Activated CD4-positive, alpha-beta T cell treated with anti-CD3 and anti-CD28 coated beads, Interleukin-2, amount 50 U/mL, for 48 hours (primary cell): ENCODE measurements around the gene CHCHD4.
A peak's percentile ranks its signal among the peaks of the same experiment; 100 is the strongest.

ENCODE experiments used
- DNase-seq, 2 experiments: peaks; one replicate each; pipeline ENCODE4 v3.0.0-alpha.2; 2020

CHCHD4 gene

DNA sequence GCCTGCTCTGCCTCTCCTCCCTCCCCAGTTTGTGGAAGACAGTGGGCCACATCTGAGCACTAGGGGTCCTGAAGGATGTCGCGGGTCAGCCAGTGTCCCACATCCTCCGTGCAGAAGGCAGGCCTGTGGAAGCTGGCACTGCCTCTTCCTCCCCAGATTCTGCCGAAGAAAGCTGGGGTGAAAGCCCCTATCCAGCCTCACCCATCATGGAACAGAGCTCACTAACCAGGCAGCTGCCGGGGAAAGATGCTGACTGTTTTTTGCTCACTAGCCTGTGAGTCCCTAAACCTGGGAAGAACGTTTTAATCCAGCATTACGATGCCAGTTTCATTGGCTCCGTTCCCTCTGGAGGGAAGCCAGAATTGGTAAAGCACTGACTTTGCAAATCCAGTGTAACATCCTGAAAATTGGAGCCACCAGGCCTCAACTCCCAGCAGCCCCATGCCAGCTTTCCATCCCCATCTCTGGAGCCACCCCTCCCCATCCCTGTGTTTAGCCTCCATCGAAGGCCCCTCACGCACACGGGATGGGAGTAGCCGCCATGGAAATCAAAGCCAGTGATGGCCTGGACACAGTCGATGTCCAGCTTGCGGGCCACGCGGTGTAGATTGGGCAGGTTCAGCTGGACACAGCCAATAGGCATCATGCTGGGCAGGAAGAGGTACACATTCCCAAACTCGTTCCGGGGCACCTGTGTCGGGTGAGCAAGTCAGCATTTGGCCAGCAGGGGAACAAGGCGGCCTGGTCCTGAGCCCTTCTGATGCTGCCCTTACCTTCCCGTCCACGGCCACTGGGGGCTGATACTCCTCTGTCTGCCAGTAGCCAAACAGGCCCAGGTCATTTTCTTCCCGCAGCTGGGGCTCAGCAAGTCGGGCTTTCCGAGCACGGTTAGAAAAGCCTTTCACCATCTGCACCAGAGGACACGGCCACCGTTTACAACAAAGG lies 23.6 kb upstream of the CHCHD4 start:
- no peak for DNase-seq

DNA sequence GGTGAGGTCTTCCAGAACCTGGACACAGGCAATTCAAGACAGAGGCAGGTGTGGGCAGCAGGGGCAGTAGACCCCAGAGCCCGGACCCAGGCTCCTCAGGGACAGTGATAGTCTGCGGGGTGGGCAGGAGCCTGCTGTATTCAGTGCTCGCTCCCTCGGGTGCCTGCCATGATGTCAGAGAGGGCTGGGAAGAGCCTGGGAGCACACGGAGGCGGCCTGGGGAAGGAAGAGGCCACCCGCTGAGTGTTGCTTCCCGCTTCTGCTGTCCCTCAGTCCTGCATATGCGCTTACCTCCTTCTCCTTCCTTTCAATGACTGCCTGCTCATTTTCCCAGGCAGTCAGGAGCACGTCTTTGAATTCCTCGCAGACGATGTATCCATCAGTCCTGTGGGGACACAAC lies 22.9 kb upstream of the CHCHD4 start:
- no peak for DNase-seq

DNA sequence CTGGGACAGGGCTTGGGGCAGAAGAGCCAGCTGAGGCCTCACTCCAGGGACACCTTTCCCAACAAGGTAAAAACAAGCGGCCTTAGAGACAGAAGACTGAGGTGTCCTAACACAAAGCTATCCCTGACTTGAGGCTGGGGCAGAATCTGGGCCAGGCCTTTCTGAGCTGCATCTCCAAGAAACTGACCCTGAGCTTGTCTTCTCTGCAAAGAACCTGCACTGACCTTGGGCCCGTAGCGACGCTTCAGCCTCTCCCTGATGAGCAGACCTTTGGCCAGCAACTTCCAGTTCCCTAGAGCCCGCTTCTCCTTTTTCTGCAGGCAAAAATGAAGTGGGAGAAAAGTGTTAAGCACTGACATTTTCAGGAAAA lies 22.4 kb upstream of the CHCHD4 start:
- DNase-seq: no peak

- no peak for DNase-seq
These were observed 21.9 kb upstream of the CHCHD4 start for GRCh38 chr3:14146381-14147065.

DNA sequence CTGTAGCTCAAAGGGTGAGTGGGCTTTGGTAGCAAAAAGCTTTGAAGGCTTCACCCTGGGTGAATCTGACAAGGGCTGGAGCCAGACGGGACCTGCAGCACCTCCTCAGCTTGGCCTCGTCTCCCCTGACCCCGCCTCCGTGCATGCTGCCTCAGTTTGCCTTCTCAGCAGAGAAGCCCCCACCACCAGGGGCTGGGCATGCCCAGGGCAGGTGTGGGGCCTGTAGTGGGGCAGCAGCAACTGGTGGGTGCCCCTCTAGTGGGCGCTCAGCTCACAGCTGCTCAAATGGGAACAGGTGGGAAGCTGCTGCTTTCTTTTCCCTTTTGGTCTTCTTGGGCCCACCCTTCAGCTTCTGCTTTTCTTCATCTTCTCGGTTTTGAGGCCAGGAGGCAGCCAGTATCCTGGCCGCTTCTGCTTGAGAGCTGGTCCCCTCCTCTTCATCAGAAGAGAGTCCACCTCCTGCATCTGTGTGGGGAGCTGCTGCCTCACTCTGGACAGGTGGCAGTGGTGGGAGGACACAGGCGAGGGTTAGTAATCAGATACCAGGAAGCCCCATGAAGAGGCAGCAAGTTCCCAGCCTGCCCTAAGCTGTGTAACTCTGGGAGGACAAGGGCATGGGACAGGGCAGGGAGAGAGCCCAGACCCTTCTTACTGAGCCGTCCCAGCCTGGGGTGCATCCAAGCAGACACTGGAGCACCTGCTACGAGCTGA lies 21.2 kb upstream of the CHCHD4 start:
- DNase-seq: no peak

DNA sequence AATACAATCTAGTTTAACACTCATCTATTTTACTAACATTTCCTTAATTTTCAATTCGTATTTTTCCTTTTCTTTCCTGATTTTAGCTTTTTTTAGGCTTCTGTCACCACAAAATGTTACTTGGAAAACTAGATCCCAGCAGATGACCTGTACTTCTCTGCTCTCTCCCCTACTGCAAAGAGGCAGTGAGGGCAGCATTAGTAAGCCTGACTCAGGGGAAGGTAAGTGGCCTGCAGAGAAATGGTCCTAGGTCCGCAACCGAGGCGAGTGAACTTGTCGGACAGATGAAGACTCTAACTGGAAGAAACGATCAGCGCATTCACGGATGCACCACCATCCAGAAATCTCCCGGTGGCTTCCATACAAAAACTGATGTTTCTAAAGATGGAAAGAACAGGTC lies 20.6 kb upstream of the CHCHD4 start:
- no peak for DNase-seq

- DNase-seq: peak; percentile 21 to 42
These were observed 19.9 kb upstream of the CHCHD4 start for GRCh38 chr3:14144423-14145075.

GRCh38 chr3:14143271-14144225 lies 18.9 kb upstream of the CHCHD4 start:
- no peak for DNase-seq

DNA sequence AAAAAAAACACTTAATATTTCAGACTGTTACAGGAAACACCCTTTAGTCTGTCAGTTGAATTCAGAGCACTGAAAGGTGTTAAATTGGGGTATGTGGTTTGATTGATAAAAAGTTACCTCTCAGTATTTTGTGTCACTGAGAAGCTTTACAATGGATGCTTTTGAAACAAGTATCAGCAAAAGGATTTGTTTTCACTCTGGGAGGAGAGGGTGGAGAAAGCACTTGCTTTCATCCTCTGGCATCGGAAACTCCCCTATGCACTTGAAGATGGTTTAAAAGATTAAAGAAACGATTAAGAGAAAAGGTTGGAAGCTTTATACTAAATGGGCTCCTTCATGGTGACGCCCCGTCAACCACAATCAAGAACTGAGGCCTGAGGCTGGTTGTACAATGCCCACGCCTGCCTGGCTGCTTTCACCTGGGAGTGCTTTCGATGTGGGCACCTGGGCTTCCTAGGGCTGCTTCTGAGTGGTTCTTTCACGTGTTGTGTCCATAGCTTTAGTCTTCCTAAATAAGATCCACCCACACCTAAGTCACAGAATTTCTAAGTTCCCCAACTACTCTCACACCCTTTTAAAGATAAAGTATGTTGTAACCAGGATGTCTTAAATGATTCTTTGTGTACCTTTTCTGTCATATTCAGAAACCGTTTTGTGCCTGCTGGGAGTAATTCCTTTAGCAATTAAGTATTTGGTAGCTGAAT lies 18.0 kb upstream of the CHCHD4 start:
- peak; percentile 26 to 56 for DNase-seq

GRCh38 chr3:14141602-14142341 lies 17.1 kb upstream of the CHCHD4 start:
- no peak for DNase-seq

DNA sequence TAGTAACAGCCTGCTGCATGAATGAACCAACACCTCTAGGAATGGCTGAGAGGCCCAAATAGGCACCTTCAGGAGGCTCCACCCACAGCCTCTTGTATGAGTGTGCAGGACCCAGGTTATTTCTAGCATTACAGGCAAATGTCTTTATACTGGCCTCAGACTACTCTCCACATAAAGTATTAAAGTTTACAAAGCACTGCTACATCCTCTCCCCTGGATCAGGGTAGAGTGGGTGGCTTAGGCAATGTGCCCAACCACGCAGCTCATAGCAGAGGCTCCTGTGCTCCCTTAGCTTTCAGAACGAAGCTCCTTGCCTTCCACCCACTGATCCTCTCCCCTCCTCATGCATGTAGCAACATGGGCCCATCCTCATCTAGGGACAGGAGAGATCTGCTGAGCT lies 16.5 kb upstream of the CHCHD4 start:
- no peak for DNase-seq

GRCh38 chr3:14140668-14141067 lies 16.0 kb upstream of the CHCHD4 start:
- no peak for DNase-seq

GRCh38 chr3:14139771-14140170 lies 15.1 kb upstream of the CHCHD4 start:
- no peak for DNase-seq

DNA sequence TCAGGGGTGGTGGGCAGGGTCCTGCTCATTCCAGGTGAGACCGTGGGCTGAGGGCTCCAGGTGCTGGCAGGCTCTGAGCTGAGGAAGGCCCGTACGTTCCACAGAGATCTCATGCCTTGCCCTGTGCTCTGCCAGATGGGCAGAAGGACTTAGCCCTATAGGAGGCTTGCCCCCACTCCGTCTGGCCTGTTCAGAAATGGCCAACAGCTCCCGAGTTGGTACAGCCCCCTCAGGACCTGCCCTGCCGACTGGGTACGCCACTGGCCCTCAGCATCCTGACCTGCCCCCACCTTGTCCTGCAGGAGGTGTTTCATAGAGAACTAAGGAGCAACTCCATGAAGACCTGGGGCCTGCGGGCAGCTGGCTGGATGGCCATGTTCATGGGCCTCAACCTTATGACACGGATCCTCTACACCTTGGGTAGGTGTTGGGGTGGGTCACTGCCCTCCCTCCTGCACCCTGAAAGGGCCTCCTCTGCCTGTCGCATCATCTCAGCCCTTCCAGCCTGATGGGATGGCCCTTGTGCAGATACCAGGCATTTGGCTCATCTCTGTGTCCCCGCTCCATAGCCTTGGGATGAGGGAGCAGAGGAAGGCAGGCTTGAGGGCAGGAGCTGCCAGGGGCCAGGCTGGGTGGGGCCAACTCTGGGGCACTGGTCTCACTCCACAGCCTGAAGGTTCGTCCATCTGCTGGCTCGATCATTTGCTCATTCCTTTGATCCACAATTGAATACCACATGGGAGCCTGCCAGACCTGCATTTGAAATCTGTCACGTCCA lies 14.4 kb upstream of the CHCHD4 start:
- DNase-seq: no peak

GRCh38 chr3:14138109-14138877 lies 13.6 kb upstream of the CHCHD4 start:
- DNase-seq: no peak

DNA sequence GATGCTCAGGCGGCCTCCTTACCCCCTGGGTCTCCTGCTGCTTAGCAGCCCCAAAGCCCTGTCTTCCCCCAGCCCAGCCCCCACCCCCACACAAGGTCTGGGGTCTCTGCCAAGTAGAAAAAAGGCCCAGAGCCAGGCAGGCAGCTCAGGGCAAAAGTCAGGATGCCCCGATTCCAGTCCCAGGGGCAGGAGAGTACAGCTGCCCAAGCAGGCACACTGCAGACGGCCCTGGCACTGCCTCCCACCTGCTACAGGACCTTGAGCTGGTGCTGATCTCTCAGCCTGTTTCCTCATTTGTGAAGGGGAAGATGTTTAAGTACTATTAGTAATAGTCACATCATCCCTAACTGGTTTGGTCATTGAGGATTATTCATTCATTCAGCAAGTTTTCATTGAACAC lies 12.8 kb upstream of the CHCHD4 start:
- DNase-seq: no peak

- DNase-seq: no peak
These were observed 12.3 kb upstream of the CHCHD4 start for GRCh38 chr3:14137004-14137403.

GRCh38 chr3:14135581-14135980 lies 10.9 kb upstream of the CHCHD4 start:
- DNase-seq: no peak

- no peak for DNase-seq
These were observed 9.6 kb upstream of the CHCHD4 start for GRCh38 chr3:14134291-14134690.
